ENCODE results near the gene BCAT1. TPM values are rescaled to one million over a fixed set of nuclear protein-coding genes. Genes with fewer than 3 reads are reported as not detected.

Gene BCAT1
- total and polyA plus RNA-seq, 8 donors, result 1.3 to 33.0 (median 7.4) TPM

GRCh38 chr12:24909667-24910066, 39.2 kb downstream of the BCAT1 start:
- Histone ChIP-seq H3K27me3 (peaks cover 0 to 2% (median 0%) of the 10 kb centered on the region in 3 donors), H3K4me3 (no peak overlapping the region), H3K36me3 (no peaks in the 10 kb centered on the region), H3K9me3 (no peaks in the 10 kb centered on the region), H3K4me1 (peaks cover 0 to 7% (median 0%) of the 10 kb centered on the region in 4 donors), H3K27ac (no peak overlapping the region)
- DNase-seq, result peak in 1 of 2 donors; percentile 27
- intact Hi-C loops (cut with DNase I; ENCODE audit: low total_unique reads), result no loop called here
- WGBS, 5 donors, result 65 to 77% (median 68%) methylated on average over 3 of the region's 3 CpGs
- TF ChIP-seq EP300 (IDR thresholded peaks at IDR 0.05) (no peak), CTCF (IDR thresholded peaks at IDR 0.05) (no peak), POLR2AphosphoS5 (IDR thresholded peaks at IDR 0.05) (no peak), POLR2A (IDR thresholded peaks at IDR 0.05) (no peak)

GRCh38 chr12:24907464-24907863, 41.4 kb downstream of the BCAT1 start:
- Histone ChIP-seq H3K27me3 (peaks cover 0 to 24% (median 10%) of the 10 kb centered on the region in 3 donors), H3K36me3 (no peaks in the 10 kb centered on the region), H3K4me3 (no peak overlapping the region), H3K27ac (no peak overlapping the region), H3K9me3 (no peaks in the 10 kb centered on the region), H3K4me1 (peaks cover 11 to 20% (median 13%) of the 10 kb centered on the region in 4 donors)
- TF ChIP-seq CTCF (IDR thresholded peaks at IDR 0.05), result no peak
- intact Hi-C loops (cut with DNase I; ENCODE audit: low total_unique reads), result no loop called here
- 86 to 93% (median 93%) methylated on average over 5 of the region's 5 CpGs for WGBS, 5 donors
- no peak for DNase-seq

- TF ChIP-seq POLR2A (IDR thresholded peaks at IDR 0.05) (no peak), EP300 (IDR thresholded peaks at IDR 0.05) (no peak), CTCF (IDR thresholded peaks at IDR 0.05) (no peak), POLR2AphosphoS5 (IDR thresholded peaks at IDR 0.05) (no peak)
- WGBS, 5 donors, result 93 to 100% (median 98%) methylated on average over 2 of the region's 2 CpGs
- Histone ChIP-seq H3K27me3 (peaks cover 0 to 33% (median 11%) of the 10 kb centered on the region in 3 donors), H3K4me1 (peaks cover 16 to 24% (median 20%) of the 10 kb centered on the region in 4 donors), H3K9me3 (no peaks in the 10 kb centered on the region), H3K36me3 (no peaks in the 10 kb centered on the region), H3K27ac (no peak overlapping the region), H3K4me3 (no peak overlapping the region)
- no peak for DNase-seq
- intact Hi-C loops (cut with DNase I; ENCODE audit: low total_unique reads), result no loop called here
Measured at GRCh38 chr12:24906141-24906540, 42.8 kb downstream of the BCAT1 start.

GRCh38 chr12:24905431-24905830, 43.5 kb downstream of the BCAT1 start:
- Histone ChIP-seq H3K27me3 (peaks cover 0 to 33% (median 11%) of the 10 kb centered on the region in 3 donors), H3K4me1 (peaks cover 16 to 22% (median 20%) of the 10 kb centered on the region in 4 donors), H3K27ac (no peak overlapping the region), H3K36me3 (no peaks in the 10 kb centered on the region), H3K4me3 (no peak overlapping the region), H3K9me3 (no peaks in the 10 kb centered on the region)
- WGBS, 5 donors, result 46 to 69% (median 49%) methylated on average over 2 of the region's 2 CpGs
- intact Hi-C loops (cut with DNase I; ENCODE audit: low total_unique reads), result no loop called here
- TF ChIP-seq POLR2AphosphoS5 (IDR thresholded peaks at IDR 0.05) (no peak), EP300 (IDR thresholded peaks at IDR 0.05) (no peak), CTCF (IDR thresholded peaks at IDR 0.05) (no peak), POLR2A (IDR thresholded peaks at IDR 0.05) (no peak)
- DNase-seq, result no peak
